GM12891 (cell line): ENCODE measurements around the gene TLR9.

Experiments used
- DNase-seq: peaks from one replicate; pipeline ENCODE4 v3.0.0; 2011; ENCODE audit warnings: low spot score; ENCODE audit not compliant: insufficient read length
- FAIRE-seq: peaks from 2 replicates; lab custom pipeline; 2011; peaks lifted over from hg19 to GRCh38; lab: Jason Lieb, UNC
- PAX5 ChIP-seq: IDR thresholded peaks from 2 replicates; pipeline ENCODE4 v1.6.1; 2011; ENCODE audit warnings: low read length, moderate library complexity, mild to moderate bottlenecking; ENCODE audit not compliant: insufficient read depth, severe bottlenecking
- POLR2A ChIP-seq: IDR thresholded peaks from 2 replicates; pipeline ENCODE4 v1.6.1; 2011; ENCODE audit warnings: low read depth, low read length, control low read depth
- POLR2AphosphoS5 ChIP-seq: IDR thresholded peaks from 2 replicates; pipeline ENCODE4 v1.6.1; 2011; ENCODE audit warnings: low read depth, low read length, control low read depth
- POU2F2 ChIP-seq: IDR thresholded peaks from 2 replicates; pipeline ENCODE4 v1.6.1; 2011; ENCODE audit warnings: low read depth, mild to moderate bottlenecking, control low read depth, low read length, moderate library complexity
- SPI1 ChIP-seq: IDR thresholded peaks from 2 replicates; pipeline ENCODE4 v1.6.1; 2011; ENCODE audit warnings: low read depth, low read length, control low read depth
- TAF1 ChIP-seq: IDR thresholded peaks from 2 replicates; pipeline ENCODE4 v1.6.1; 2011; ENCODE audit warnings: low read depth, low read length, control low read depth

Gene TLR9

GRCh38 chr3:52233968-52234367 lies 8.5 kb upstream of the TLR9 start:
- TF ChIP-seq PAX5 (no peak), POLR2AphosphoS5 (no peak), TAF1 (no peak), SPI1 (no peak), POLR2A (no peak), POU2F2 (no peak)
- FAIRE-seq, result no peak
- DNase-seq, result no peak

- FAIRE-seq (no peak), DNase-seq (no peak)
- TF ChIP-seq SPI1 (no peak), POU2F2 (no peak), POLR2A (no peak), TAF1 (no peak), PAX5 (no peak), POLR2AphosphoS5 (no peak)
Observed at GRCh38 chr3:52233108-52233591, 7.7 kb upstream of the TLR9 start.

- FAIRE-seq (no peak), DNase-seq (no peak)
- TF ChIP-seq TAF1 (no peak), POLR2A (no peak), POLR2AphosphoS5 (no peak), POU2F2 (no peak), PAX5 (no peak), SPI1 (no peak)
Observed at GRCh38 chr3:52232279-52233107, 7.0 kb upstream of the TLR9 start.

GRCh38 chr3:52231502-52232278 lies 6.2 kb upstream of the TLR9 start:
- FAIRE-seq, result peak; percentile 96
- TF ChIP-seq POLR2AphosphoS5 (no peak), POLR2A (no peak), TAF1 (no peak), PAX5 (no peak), POU2F2 (no peak), SPI1 (no peak)
- peak; percentile 88 for DNase-seq

GRCh38 chr3:52230889-52231499 lies 5.5 kb upstream of the TLR9 start:
- no peak for FAIRE-seq
- no peak for DNase-seq
- TF ChIP-seq TAF1 (no peak), SPI1 (no peak), PAX5 (no peak), POU2F2 (no peak)

- DNase-seq (no peak), FAIRE-seq (no peak)
- TF ChIP-seq POLR2A (no peak), TAF1 (no peak)
Observed at GRCh38 chr3:52230461-52230860, 5.0 kb upstream of the TLR9 start.

- FAIRE-seq (no peak), DNase-seq (no peak)
- TF ChIP-seq SPI1 (no peak), POU2F2 (no peak), PAX5 (no peak), POLR2AphosphoS5 (no peak)
Observed at GRCh38 chr3:52229656-52230055, 4.2 kb upstream of the TLR9 start.

- FAIRE-seq, result no peak
- TF ChIP-seq POU2F2, result no peak
- TF ChIP-seq SPI1, result no peak
- no peak for TF ChIP-seq POLR2AphosphoS5
- no peak for TF ChIP-seq PAX5
- no peak for TF ChIP-seq POLR2A
- no peak for TF ChIP-seq TAF1
- DNase-seq, result no peak
Observed at GRCh38 chr3:52228751-52229291, 3.4 kb upstream of the TLR9 start.

GRCh38 chr3:52228266-52228665 lies 2.8 kb upstream of the TLR9 start:
- FAIRE-seq, result no peak
- DNase-seq, result no peak

More at GRCh38 chr3:52228266-52228665, 2.8 kb upstream of the TLR9 start:
- TF ChIP-seq POU2F2, result no peak
- TF ChIP-seq POLR2A, result no peak
- TF ChIP-seq TAF1, result no peak
- no peak for TF ChIP-seq POLR2AphosphoS5
- TF ChIP-seq PAX5, result no peak
- TF ChIP-seq SPI1, result no peak
